WTC11 (cell line): ENCODE measurements around the gene ICAM3.

Experiments used
- CTCF ChIP-seq: fragments of 200-600 bp; IDR thresholded peaks from 2 replicates; pipeline ENCODE4 v1.8.0; 2022; ENCODE audit warnings: antibody characterized with exemption
- IRF2 ChIP-seq: sonication (generic); formaldehyde crosslinking; IDR thresholded peaks from 2 replicates; pipeline ENCODE4 v1.8.0; 2022; ENCODE audit warnings: low read depth, missing genetic modification reagents, borderline replicate concordance
- ZNF423 ChIP-seq: fragments of 250-450 bp; sonication (Bioruptor Pico); IDR thresholded peaks from 2 replicates; pipeline ENCODE4 v2.1.2; 2022; ENCODE audit warnings: mild to moderate bottlenecking, moderate library complexity

- TF ChIP-seq CTCF: no peak
- TF ChIP-seq ZNF423 (CRISPR knock-in tag): no peak
- TF ChIP-seq IRF2 (CRISPR knock-in tag): no peak
Measured at GRCh38 chr19:10356431-10356830, 17.0 kb upstream of the ICAM3 start.
